ENCODE measurements around the gene KLHL25. TPM values are rescaled to one million over a fixed set of nuclear protein-coding genes. Genes with fewer than 3 reads are reported as not detected.

Gene KLHL25
- total RNA-seq, 1 experiment from 2014 or later = 18.4 TPM

DNA sequence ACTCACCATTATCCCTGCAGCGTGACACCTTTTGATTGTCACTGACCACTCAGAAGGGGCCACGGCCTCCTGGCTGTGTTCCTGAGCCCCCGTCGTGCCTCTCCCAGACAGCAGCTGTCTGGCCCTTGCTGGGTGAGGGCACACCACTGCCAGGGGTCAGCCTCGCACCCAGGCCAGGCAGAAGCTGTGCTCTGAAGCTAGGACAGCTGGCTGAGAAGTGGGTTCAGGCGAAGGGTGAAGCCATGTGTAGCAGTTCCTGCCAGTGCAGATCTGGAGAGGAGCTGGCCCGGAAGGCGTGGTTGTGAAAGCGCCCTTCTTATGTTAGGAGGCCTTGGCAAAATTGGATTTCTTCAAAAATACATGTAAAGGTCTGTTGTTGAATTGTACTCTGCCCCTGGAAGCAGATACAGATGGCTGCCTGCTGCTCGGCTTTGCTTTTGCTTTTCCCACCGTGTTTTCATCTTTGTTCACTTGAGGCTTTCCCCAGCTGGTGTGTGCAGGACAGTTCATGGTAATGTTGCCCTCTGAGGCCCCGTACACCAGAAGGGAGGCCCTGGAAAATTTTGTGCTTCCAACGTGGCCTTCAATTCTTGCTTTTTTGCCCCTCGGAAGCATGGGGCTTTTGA lies 49.1 kb downstream of the KLHL25 start:
- Histone ChIP-seq H2BK5ac (ENCODE audit: insufficient read length, low read length) (no peak overlapping the region), H3K9me3 (ENCODE audit: control insufficient read depth, low read depth, low read length) (no peaks in the 10 kb centered on the region), H2BK120ac (ENCODE audit: low read depth, low read length, poor library complexity, severe bottlenecking) (no peak overlapping the region), H3K18ac (ENCODE audit: insufficient read length, low read depth, low read length) (no peak overlapping the region), H3K79me2 (ENCODE audit: insufficient read depth, low read length) (no peaks in the 10 kb centered on the region), H4K8ac (replicated peaks; ENCODE audit: insufficient read length, low read depth, low read length) (no peak overlapping the region), H3K4ac (ENCODE audit: low read depth, low read length) (no peak overlapping the region), H2AFZ (ENCODE audit: low read length) (no peak overlapping the region), H4K91ac (ENCODE audit: insufficient read length, low read depth, low read length) (no peak overlapping the region), H3K4me1 (ENCODE audit: insufficient read depth, low read length) (peaks cover 2% of the 10 kb centered on the region; the same call in 1 of the 2 replicates), H3K27ac (ENCODE audit: insufficient read length, low read depth, low read length) (no peak overlapping the region), H4K20me1 (ENCODE audit: control insufficient read depth, insufficient read depth, insufficient read length) (no peaks in the 10 kb centered on the region), H3K4me2 (ENCODE audit: insufficient read depth, insufficient read length, low read length) (no peak overlapping the region), H2BK12ac (ENCODE audit: insufficient read length, low read depth, low read length) (no peak overlapping the region), H3K14ac (ENCODE audit: insufficient read depth, low read length) (no peak overlapping the region; the same call in 1 of the 2 replicates), H3K23me2 (ENCODE audit: insufficient read length, low read depth, low read length, poor library complexity, severe bottlenecking) (no peaks in the 10 kb centered on the region), H3K9ac (ENCODE audit: extremely low read depth, insufficient read length, low read length) (no peak overlapping the region), H3K27me3 (ENCODE audit: insufficient read depth, low read length) (no peaks in the 10 kb centered on the region), H3K56ac (ENCODE audit: insufficient read length, low read depth, low read length) (no peak overlapping the region), H3T11ph (ENCODE audit: low read length) (no peak overlapping the region), H3K23ac (ENCODE audit: insufficient read length, low read depth, low read length) (no peak overlapping the region), H2BK20ac (ENCODE audit: low read depth, low read length, poor library complexity, severe bottlenecking) (no peak overlapping the region), H4K5ac (ENCODE audit: insufficient read length, low read depth, low read length) (no peak overlapping the region), H3K79me1 (ENCODE audit: insufficient read depth, low read depth, low read length, poor library complexity, severe bottlenecking) (no peaks in the 10 kb centered on the region), H2AK5ac (ENCODE audit: insufficient read length, low read length) (no peak overlapping the region), H2BK15ac (ENCODE audit: low read depth, low read length) (no peak overlapping the region)
- H3K36me3 Mint-ChIP-seq (ENCODE audit: insufficient read depth in 1 of 3, low read depth in 3 of 3) = peaks cover 18 to 58% (median 54%) of the 10 kb centered on the region in 3 experiments; a peak in 6 of 7 replicates
- H3K9me3 Mint-ChIP-seq = no peaks in the 10 kb centered on the region
- WGBS (ENCODE audit: extremely low coverage, insufficient read length, low lambda C conversion rate) = no CpG with 5 or more reads among the region's 14 CpGs
- H3K27ac Mint-ChIP-seq = 0 out of 7 replicates have a peak overlapping the region, but pooled peaks of 1 of the 3 experiments have one; percentile 40
- H3K4me1 Mint-ChIP-seq = peaks cover 44 to 47% of the 10 kb centered on the region in 2 experiments
- TF ChIP-seq, protein P1, sequence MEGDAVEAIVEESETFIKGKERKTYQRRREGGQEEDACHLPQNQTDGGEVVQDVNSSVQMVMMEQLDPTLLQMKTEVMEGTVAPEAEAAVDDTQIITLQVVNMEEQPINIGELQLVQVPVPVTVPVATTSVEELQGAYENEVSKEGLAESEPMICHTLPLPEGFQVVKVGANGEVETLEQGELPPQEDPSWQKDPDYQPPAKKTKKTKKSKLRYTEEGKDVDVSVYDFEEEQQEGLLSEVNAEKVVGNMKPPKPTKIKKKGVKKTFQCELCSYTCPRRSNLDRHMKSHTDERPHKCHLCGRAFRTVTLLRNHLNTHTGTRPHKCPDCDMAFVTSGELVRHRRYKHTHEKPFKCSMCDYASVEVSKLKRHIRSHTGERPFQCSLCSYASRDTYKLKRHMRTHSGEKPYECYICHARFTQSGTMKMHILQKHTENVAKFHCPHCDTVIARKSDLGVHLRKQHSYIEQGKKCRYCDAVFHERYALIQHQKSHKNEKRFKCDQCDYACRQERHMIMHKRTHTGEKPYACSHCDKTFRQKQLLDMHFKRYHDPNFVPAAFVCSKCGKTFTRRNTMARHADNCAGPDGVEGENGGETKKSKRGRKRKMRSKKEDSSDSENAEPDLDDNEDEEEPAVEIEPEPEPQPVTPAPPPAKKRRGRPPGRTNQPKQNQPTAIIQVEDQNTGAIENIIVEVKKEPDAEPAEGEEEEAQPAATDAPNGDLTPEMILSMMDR (conservative IDR thresholded peaks at IDR 0.05) = no peak
- no peak overlapping the region; a peak in 1 of 5 replicates for H3K4me3 Mint-ChIP-seq
- no peaks in the 10 kb centered on the region for H3K27me3 Mint-ChIP-seq (ENCODE audit: low read depth)
- no peak for DNase-seq
